CD14-positive monocyte (primary cell): Measurements from ENCODE around the gene ABCB9. TPM values are rescaled to one million over a fixed set of nuclear protein-coding genes. Genes with fewer than 3 reads are reported as not detected.

ENCODE experiments used
- DNase-seq, 3 donors: peaks; one replicate each; pipeline ENCODE4 v3.0.0-alpha.2; 2011 to 2022
- H2AFZ ChIP-seq: 2 replicates; pipeline ENCODE4 v1.6.0; 2012; ENCODE audit warnings: mild to moderate bottlenecking, low read depth, low read length, inconsistent platforms; ENCODE audit not compliant: insufficient read depth, poor library complexity, severe bottlenecking
- H3K27ac ChIP-seq, 2 donors: 1 replicate in 1 of 2; 2 replicates in 1 of 2; pipeline ENCODE4 v1.5.1; 2012 to 2013; ENCODE audit warnings: low read length in 2 of 2, control low read depth in 1 of 2, inconsistent platforms in 1 of 2, low read depth in 1 of 2, mild to moderate bottlenecking in 1 of 2
- H3K27me3 ChIP-seq, 2 donors: one replicate each; pipeline versions ENCODE4 v1.6.0 to v1.6.1; 2011 to 2013; ENCODE audit warnings: low read length in 2 of 2; ENCODE audit not compliant: control insufficient read depth in 2 of 2, insufficient read depth in 2 of 2
- H3K36me3 ChIP-seq, 2 donors: replicated peaks in 1 of 2; 1 replicate in 1 of 2; 2 replicates in 1 of 2; pipeline versions ENCODE4 v1.5.1 to v1.6.1; 2012 to 2013; ENCODE audit warnings: low read length in 2 of 2, control low read depth in 1 of 2, inconsistent platforms in 1 of 2, mild to moderate bottlenecking in 1 of 2; ENCODE audit not compliant: insufficient read depth in 2 of 2, control insufficient read depth in 1 of 2
- H3K4me1 ChIP-seq, 2 donors: 1 replicate in 1 of 2; 2 replicates in 1 of 2; pipeline versions ENCODE4 v1.5.1 to v1.6.1; 2012 to 2013; ENCODE audit warnings: low read length in 2 of 2, control low read depth in 1 of 2, inconsistent platforms in 1 of 2, mild to moderate bottlenecking in 1 of 2, moderate library complexity in 1 of 2; ENCODE audit not compliant: insufficient read depth in 2 of 2, control insufficient read depth in 1 of 2
- H3K4me2 ChIP-seq: replicated peaks from 2 replicates; pipeline ENCODE3; 2012; ENCODE audit warnings: low read length, moderate library complexity, mild to moderate bottlenecking; ENCODE audit not compliant: poor library complexity, severe bottlenecking; ENCODE audit errors: extremely low read depth
- H3K4me3 ChIP-seq, 3 experiments: fragments of 200-600 bp in 1 of 3; sonication (generic) in 1 of 3; replicated peaks in 1 of 3; 1 replicate in 2 of 3; 2 replicates in 1 of 3; pipeline ENCODE4 v1.5.1; 2011 to 2013; ENCODE audit warnings: low read length in 3 of 3, mild to moderate bottlenecking in 3 of 3, control low read depth in 2 of 3, low read depth in 2 of 3, inconsistent platforms in 1 of 3, moderate library complexity in 1 of 3
- H3K79me2 ChIP-seq: 2 replicates; pipeline ENCODE4 v1.6.0; 2012; ENCODE audit warnings: mild to moderate bottlenecking, control low read depth, inconsistent platforms, low read length, moderate library complexity; ENCODE audit not compliant: insufficient read depth
- H3K9ac ChIP-seq: 2 replicates; pipeline ENCODE4 v1.6.0; 2017; ENCODE audit warnings: low read length, mild to moderate bottlenecking; ENCODE audit not compliant: insufficient read depth, poor library complexity, severe bottlenecking
- H3K9me3 ChIP-seq, 2 donors: replicated peaks in 1 of 2; 1 replicate in 1 of 2; 2 replicates in 1 of 2; pipeline versions ENCODE4 v1.5.1 to v1.6.1; 2012 to 2013; ENCODE audit warnings: low read length in 2 of 2, control low read depth in 1 of 2; ENCODE audit not compliant: control insufficient read depth in 1 of 2, insufficient read depth in 1 of 2
- H4K20me1 ChIP-seq: 2 replicates; pipeline ENCODE4 v1.6.0; 2012; ENCODE audit warnings: mild to moderate bottlenecking, low read length, control low read depth, moderate library complexity; ENCODE audit not compliant: insufficient read depth
- H3K27ac Mint-ChIP-seq, 7 donors: one replicate each; pipeline ENCODE4 v1.8.0; 2020; ENCODE audit warnings: mild to moderate bottlenecking in 7 of 7, mixed read lengths in 7 of 7, moderate library complexity in 6 of 7, inconsistent platforms in 2 of 7
- H3K27me3 Mint-ChIP-seq, 3 donors: one replicate each; pipeline ENCODE4 v1.8.0; 2021 to 2022; ENCODE audit warnings: low read depth in 3 of 3, mild to moderate bottlenecking in 3 of 3, mixed read lengths in 3 of 3, moderate library complexity in 3 of 3, inconsistent platforms in 1 of 3
- H3K36me3 Mint-ChIP-seq, 2 donors: one replicate each; pipeline ENCODE4 v1.8.0; 2020; ENCODE audit warnings: mixed read lengths in 2 of 2, inconsistent platforms in 1 of 2, mild to moderate bottlenecking in 1 of 2
- H3K4me1 Mint-ChIP-seq: one replicate; pipeline ENCODE4 v1.8.0; 2020; ENCODE audit warnings: mild to moderate bottlenecking, mixed read lengths
- H3K4me3 Mint-ChIP-seq, 2 donors: one replicate each; pipeline ENCODE4 v1.8.0; 2020; ENCODE audit warnings: mild to moderate bottlenecking in 2 of 2, mixed read lengths in 2 of 2, moderate library complexity in 1 of 2
- H3K9me3 Mint-ChIP-seq, 7 donors: one replicate each; pipeline ENCODE4 v1.8.0; 2020 to 2022; ENCODE audit warnings: mixed read lengths in 7 of 7, mild to moderate bottlenecking in 6 of 7, moderate library complexity in 6 of 7, inconsistent platforms in 2 of 7
- whole genome bisulfite sequencing: methylation state at CpG from one replicate; pipeline ENCODE4 v1.1.5; 2013; ENCODE audit warnings: missing lambda C conversion rate; ENCODE audit not compliant: insufficient coverage; 5-methylcytosine and 5-hydroxymethylcytosine counted together
- intact Hi-C, 2 donors: fragments of 100-400 bp; cut with micrococcal nuclease; formaldehyde crosslinking; loops; one replicate each; pipeline versions ENCODE4 v1.15.0 to v1.15.1; 2023
- polyA plus RNA-seq, 3 donors: library from polyadenylated mRNA; depleted of rRNA in 1 of 3; unstranded in 2 of 3; stranded (reverse) in 1 of 3; fragments of 300-500 nt in 2 of 3; fragments of >200 nt in 1 of 3; fragmentation: Illumina TruSeq in 2 of 3; gene quantifications; 1 replicate in 2 of 3; 2 replicates in 1 of 3; pipeline ENCODE4 v1.2.3, GENCODE V29; 2012 to 2021
- TF ChIP-seq, protein P1 (sequence below): fragments of 200-600 bp; IDR thresholded peaks from one replicate; pipeline ENCODE4 v1.8.0; 2022; ENCODE audit warnings: antibody characterized with exemption, mild to moderate bottlenecking

The ABCB9 gene
- polyA plus RNA-seq, 3 donors, result 0.14 to 1.2 (median 0.22) TPM

DNA sequence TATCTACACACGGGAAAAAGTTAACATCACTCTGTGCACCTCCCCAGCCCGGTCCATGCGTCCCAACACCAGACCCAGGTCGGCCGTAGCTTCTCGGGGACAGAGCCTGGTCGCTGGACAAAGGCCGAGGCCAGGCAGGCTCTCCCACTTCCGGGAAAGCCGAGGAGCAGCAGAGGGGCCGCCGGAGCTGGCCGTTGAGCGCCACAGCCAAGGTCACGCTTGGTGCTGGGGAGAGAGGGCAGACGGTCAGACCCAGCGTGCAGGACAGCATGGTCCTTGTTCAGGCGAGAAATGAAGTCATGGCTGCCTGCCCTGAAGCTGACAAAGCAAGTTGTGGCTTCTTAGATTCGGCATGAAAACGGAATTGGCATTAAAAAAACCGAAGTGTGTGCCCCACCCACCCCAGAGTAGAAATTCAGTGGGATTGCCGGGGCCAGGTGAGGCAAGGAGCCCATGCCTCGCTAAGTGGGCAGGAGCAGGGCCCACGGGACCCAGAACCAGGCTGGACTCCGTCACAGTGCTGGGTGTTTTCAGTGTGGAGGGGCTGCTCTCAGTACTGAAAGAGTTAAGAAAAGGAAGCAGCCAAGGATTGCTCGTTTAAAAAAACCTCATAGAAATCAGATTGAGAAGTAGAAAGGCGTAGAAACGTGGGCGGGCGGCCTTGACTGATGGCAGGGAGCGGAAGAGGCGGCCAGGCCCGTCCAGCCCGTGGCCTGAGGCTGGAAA, 18.5 kb upstream of the ABCB9 start:
- H3K4me3 ChIP-seq, result peak overlapping the region; percentile 4 to 69 (median 23)

DNA sequence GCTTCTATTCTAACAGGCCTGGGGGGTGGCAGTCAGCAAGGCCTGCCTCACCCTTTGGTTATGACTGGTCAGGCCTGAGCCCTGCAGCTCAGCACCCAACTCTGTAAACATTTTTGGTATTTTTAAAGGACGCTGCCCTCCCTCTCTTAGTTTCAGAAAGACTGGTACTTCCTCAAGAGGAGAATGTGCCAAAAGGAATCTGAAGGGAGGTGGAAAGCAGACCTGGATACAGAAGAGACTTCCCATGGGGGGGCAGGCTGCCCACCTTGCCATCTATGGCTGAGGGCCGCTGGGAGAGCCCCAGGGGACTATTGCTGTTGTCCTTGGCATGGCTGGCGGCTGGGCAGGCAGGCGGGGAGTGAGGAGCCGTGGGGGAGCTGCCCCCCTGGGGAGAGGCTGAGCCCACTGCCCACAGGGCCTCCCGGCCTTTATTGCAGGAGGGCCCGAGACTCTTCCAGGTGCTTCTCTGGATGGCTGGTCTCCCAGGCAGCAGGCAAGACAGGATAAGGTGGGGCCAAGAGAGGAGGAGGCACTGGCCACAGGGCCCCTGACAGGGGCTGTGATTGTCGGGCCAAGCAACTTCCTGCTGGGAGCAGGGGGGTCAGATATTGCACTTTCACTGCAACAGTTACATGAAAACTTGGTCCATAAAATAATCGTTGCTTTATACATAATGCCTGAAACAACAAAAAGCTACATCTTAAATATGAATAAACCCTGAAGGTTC, 17.7 kb upstream of the ABCB9 start:
- Mint-ChIP-seq H3K27me3 (peaks cover 0 to 2% (median 0%) of the 10 kb centered on the region in 3 donors), H3K9me3 (no peaks in the 10 kb centered on the region), H3K4me3 (peak overlapping the region; percentile 75 to 88), H3K4me1 (peaks cover 55% of the 10 kb centered on the region), H3K27ac (peak overlapping the region in 5 of 7 donors; percentile 63 to 87 (median 82)), H3K36me3 (peaks cover 8 to 19% of the 10 kb centered on the region in 2 donors)
- Histone ChIP-seq H3K79me2 (peaks cover 38% of the 10 kb centered on the region), H3K27ac (peak overlapping the region; percentile 41 to 83), H3K4me3 (peak overlapping the region in 2 of 3 experiments; percentile 23 to 69), H3K9me3 (no peaks in the 10 kb centered on the region), H3K36me3 (peaks cover 10 to 14% of the 10 kb centered on the region in 2 donors), H2AFZ (no peak overlapping the region), H3K9ac (peak overlapping the region; percentile 63), H4K20me1 (peaks cover 31% of the 10 kb centered on the region), H3K27me3 (no peaks in the 10 kb centered on the region), H3K4me2 (peak overlapping the region; percentile 75), H3K4me1 (peaks cover 57 to 61% of the 10 kb centered on the region in 2 donors)
- DNase-seq, result no peak
- intact Hi-C loops, result no loop called here
- TF ChIP-seq, protein P1, sequence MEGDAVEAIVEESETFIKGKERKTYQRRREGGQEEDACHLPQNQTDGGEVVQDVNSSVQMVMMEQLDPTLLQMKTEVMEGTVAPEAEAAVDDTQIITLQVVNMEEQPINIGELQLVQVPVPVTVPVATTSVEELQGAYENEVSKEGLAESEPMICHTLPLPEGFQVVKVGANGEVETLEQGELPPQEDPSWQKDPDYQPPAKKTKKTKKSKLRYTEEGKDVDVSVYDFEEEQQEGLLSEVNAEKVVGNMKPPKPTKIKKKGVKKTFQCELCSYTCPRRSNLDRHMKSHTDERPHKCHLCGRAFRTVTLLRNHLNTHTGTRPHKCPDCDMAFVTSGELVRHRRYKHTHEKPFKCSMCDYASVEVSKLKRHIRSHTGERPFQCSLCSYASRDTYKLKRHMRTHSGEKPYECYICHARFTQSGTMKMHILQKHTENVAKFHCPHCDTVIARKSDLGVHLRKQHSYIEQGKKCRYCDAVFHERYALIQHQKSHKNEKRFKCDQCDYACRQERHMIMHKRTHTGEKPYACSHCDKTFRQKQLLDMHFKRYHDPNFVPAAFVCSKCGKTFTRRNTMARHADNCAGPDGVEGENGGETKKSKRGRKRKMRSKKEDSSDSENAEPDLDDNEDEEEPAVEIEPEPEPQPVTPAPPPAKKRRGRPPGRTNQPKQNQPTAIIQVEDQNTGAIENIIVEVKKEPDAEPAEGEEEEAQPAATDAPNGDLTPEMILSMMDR, result no peak
- WGBS, result 12% methylated on average over 7 of the region's 9 CpGs

More for the DNA sequence above, 18.5 kb upstream of the ABCB9 start:
- H3K36me3 ChIP-seq, result peaks cover 10 to 14% of the 10 kb centered on the region in 2 donors
- Mint-ChIP-seq H3K27me3 (peaks cover 0 to 2% (median 0%) of the 10 kb centered on the region in 3 donors), H3K4me1 (peaks cover 49% of the 10 kb centered on the region), H3K9me3 (no peaks in the 10 kb centered on the region), H3K36me3 (peaks cover 8 to 19% of the 10 kb centered on the region in 2 donors), H3K4me3 (peak overlapping the region; percentile 75 to 88), H3K27ac (peak overlapping the region; percentile 63 to 87 (median 77))
- H3K27ac ChIP-seq, result peak overlapping the region; percentile 58 to 83
- no peaks in the 10 kb centered on the region for H3K9me3 ChIP-seq
- peak overlapping the region; percentile 63 for H3K9ac ChIP-seq
- peak overlapping the region; percentile 74 for H2AFZ ChIP-seq
- intact Hi-C loops, result no loop called here
- H3K4me2 ChIP-seq, result peak overlapping the region; percentile 75
- peaks cover 31% of the 10 kb centered on the region for H4K20me1 ChIP-seq
- no peaks in the 10 kb centered on the region for H3K27me3 ChIP-seq
- H3K79me2 ChIP-seq, result peaks cover 30% of the 10 kb centered on the region
- TF ChIP-seq, protein P1, result no peak
- 10% methylated on average over 33 of the region's 34 CpGs for WGBS
- DNase-seq, result peak in 1 of 3 donors; percentile 11
- H3K4me1 ChIP-seq, result peaks cover 49 to 53% of the 10 kb centered on the region in 2 donors
